ENCODE data around the gene RUNX2.
"Not testable (repeated sequence)": the region's sequence is repeated elsewhere in the genome, so short reads cannot be mapped to it uniquely, and the experiment has no call there.

Gene RUNX2

DNA sequence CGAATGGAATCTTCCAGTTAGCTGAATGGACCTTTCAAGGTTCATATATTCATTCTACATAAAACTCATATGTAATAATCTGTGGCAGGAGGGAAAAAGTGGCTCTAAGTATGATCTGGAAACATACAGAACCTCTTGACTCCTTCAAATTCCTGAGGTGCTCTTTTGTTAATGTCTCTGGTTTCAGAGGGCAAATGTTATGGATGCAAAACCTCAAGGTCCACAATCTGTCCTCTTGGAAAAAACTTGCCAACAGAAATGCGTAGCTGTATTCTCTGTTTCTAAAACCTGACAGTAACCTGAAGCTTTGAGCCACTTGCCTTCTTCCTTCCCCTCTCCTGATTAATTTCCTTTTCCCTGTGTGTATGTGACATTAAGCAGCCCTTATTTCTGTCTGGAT lies 130.5 kb downstream of the RUNX2 start:
- TF ChIP-seq, protein P1, sequence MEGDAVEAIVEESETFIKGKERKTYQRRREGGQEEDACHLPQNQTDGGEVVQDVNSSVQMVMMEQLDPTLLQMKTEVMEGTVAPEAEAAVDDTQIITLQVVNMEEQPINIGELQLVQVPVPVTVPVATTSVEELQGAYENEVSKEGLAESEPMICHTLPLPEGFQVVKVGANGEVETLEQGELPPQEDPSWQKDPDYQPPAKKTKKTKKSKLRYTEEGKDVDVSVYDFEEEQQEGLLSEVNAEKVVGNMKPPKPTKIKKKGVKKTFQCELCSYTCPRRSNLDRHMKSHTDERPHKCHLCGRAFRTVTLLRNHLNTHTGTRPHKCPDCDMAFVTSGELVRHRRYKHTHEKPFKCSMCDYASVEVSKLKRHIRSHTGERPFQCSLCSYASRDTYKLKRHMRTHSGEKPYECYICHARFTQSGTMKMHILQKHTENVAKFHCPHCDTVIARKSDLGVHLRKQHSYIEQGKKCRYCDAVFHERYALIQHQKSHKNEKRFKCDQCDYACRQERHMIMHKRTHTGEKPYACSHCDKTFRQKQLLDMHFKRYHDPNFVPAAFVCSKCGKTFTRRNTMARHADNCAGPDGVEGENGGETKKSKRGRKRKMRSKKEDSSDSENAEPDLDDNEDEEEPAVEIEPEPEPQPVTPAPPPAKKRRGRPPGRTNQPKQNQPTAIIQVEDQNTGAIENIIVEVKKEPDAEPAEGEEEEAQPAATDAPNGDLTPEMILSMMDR (conservative IDR thresholded peaks at IDR 0.05; ENCODE audit: control insufficient read depth, insufficient read depth, low read depth, low read length) = no peak
- no peak for DNase-seq (ENCODE audit: low read depth)
- H3K4me3 ChIP-seq (ENCODE audit: control insufficient read depth, low read depth, low read length) = no peak overlapping the region

DNA sequence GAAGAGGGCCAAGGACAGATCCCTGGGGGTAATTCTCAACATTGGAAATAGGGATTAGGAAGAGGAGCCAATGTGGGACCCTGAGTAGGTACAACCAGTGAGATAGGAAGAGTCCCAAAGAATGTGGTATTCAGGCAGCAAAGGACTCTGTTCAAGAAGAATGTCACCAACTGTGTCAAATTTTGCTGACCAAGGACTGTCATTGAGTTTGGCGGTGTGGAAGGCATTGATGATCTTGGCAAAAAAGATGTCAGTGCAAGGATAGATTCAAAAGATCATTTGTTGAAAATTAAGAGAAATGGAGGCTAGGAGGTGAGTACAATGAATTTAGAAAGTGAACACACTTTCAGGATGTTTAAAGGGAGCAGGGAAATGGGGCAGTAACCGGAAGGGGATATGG lies 132.0 kb downstream of the RUNX2 start:
- no peak overlapping the region for H3K4me3 ChIP-seq (ENCODE audit: control insufficient read depth, low read depth, low read length)
- TF ChIP-seq, protein P1 (conservative IDR thresholded peaks at IDR 0.05; ENCODE audit: control insufficient read depth, insufficient read depth, low read depth, low read length) = no peak
- DNase-seq (ENCODE audit: low read depth) = no peak

DNA sequence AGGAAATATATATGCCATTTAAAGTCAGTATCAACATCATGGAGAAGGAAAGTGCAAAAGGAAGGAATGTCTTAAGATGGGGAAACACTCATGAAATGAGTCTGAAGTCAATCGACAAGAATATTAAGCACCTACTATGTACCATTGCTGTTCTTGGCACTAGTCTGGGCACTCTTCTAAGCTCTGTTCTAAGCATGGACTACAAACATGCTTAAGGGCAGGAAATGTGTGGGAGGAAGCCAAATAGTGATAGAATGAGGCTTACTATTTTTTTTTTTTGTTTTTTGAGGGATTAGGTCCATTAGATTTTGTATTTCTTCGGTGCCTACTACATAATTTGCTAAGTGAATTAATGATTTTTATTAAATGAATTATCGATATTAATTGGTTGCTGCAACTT lies 133.4 kb downstream of the RUNX2 start:
- H3K4me3 ChIP-seq (ENCODE audit: control insufficient read depth, low read depth, low read length) = no peak overlapping the region
- TF ChIP-seq, protein P1 (conservative IDR thresholded peaks at IDR 0.05; ENCODE audit: control insufficient read depth, insufficient read depth, low read depth, low read length) = no peak
- DNase-seq (ENCODE audit: low read depth) = peak; percentile 57

- DNase-seq (ENCODE audit: low read depth) = peak; percentile 52
- no peak overlapping the region for H3K4me3 ChIP-seq (ENCODE audit: control insufficient read depth, low read depth, low read length)
- TF ChIP-seq, protein P1 (conservative IDR thresholded peaks at IDR 0.05; ENCODE audit: control insufficient read depth, insufficient read depth, low read depth, low read length) = no peak
These were observed 134.3 kb downstream of the RUNX2 start for GRCh38 chr6:45462190-45463134.

- DNase-seq (ENCODE audit: low read depth) = no peak
- H3K4me3 ChIP-seq (ENCODE audit: control insufficient read depth, low read depth, low read length) = no peak overlapping the region
- TF ChIP-seq, protein P1 (conservative IDR thresholded peaks at IDR 0.05; ENCODE audit: control insufficient read depth, insufficient read depth, low read depth, low read length) = no peak
These were observed 136.6 kb downstream of the RUNX2 start for GRCh38 chr6:45464685-45465084.

DNA sequence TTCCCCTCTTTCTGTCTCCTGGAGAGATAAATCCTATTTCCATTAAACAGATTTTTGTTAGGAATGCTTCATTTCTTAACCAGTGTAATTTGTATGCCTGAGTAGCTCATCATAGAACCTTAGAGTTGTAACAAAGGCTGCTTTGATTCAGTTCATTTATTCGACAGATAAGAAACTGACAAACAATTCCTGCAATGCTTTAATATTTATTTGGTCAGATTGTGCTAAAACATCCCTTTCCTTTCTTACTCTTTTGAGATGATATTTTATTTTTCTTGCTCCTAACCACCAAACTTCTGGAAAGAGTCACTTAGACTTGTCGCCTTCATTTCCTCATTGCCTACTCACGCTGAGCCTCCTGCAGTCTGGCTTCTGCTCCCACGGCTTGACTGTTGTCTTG lies 138.6 kb downstream of the RUNX2 start:
- DNase-seq (ENCODE audit: low read depth) = no peak
- H3K4me3 ChIP-seq (ENCODE audit: control insufficient read depth, low read depth, low read length) = no peak overlapping the region
- TF ChIP-seq, protein P1 (conservative IDR thresholded peaks at IDR 0.05; ENCODE audit: control insufficient read depth, insufficient read depth, low read depth, low read length) = no peak

- not testable (repeated sequence) for DNase-seq (ENCODE audit: low read depth); H3K4me3 ChIP-seq (ENCODE audit: control insufficient read depth, low read depth, low read length)
These were observed 139.3 kb downstream of the RUNX2 start for GRCh38 chr6:45467417-45467816.
